Uterine smooth muscle cell (primary cell): ENCODE measurements around the gene CYB5B. TPM values are rescaled to one million over a fixed set of nuclear protein-coding genes. Genes with fewer than 3 reads are reported as not detected.

Experiments used
- total RNA-seq: library from RNA; depleted of rRNA; stranded (reverse); fragments of >200 nt; gene quantifications from 2 replicates; pipeline ENCODE4 v1.2.3, GENCODE V29; 2014

Gene CYB5B, protein sequence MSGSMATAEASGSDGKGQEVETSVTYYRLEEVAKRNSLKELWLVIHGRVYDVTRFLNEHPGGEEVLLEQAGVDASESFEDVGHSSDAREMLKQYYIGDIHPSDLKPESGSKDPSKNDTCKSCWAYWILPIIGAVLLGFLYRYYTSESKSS
- total RNA-seq: 104 and 151 TPM in 2 replicates

DNA sequence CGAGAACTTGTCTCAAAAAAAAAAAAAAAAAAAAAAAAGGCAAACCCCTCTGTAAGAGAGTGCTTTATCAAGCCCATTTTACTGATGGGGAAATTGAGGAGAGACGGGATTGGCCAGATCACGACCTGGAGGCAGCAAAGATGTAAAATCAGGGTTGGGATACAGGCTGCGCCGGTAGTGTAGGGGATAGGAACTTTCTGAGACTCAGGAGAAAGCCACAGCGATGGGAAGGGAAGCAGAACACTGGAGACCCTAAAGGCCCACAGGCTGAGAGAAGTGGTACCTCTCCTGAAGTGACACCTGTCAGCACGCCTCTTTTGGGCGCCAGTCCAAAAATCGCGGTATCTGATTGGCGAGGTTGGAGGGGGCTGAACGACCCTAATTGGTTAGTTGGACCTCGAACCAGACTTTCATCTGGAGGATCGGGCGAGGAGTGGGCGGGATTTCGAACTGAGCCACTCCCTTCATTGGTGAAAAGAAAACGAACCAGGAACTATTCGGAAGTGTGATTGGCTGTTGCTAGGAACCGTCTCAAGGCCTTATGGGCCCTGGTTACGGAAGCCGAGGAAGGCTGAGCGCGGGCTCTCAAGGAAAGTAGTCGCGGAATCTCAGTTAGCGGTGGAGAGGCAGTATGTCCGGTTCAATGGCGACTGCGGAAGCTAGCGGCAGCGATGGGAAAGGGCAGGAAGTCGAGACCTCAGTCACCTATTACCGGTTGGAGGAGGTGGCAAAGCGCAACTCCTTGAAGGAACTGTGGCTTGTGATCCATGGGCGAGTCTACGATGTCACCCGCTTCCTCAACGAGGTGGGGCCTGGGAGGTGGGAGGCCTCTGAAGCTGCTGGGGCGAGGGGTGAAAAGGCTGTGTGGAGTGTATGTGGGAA, at the start of gene CYB5B:
CYB5B (plus strand) TSS at position 567 of the 882 bp plus-strand sequence; CDS start at position 632, 65 bp downstream.

Other genes starting within 250 kb of the CYB5B start
- 70.2 and 92.4 TPM in 2 replicates for gene SNTB2, start 237.5 kb upstream of the CYB5B start, total RNA-seq
- gene VPS4A, start 113.3 kb upstream of the CYB5B start, total RNA-seq: 35.7 and 43.6 TPM in 2 replicates
- gene PDF, start 94.0 kb upstream of the CYB5B start, total RNA-seq: 21.6 and 30.3 TPM in 2 replicates
- gene COG8, start 85.1 kb upstream of the CYB5B start, total RNA-seq: 36.1 and 39.1 TPM in 2 replicates
- gene NIP7, start 84.8 kb upstream of the CYB5B start, total RNA-seq: 20.4 and 31.1 TPM in 2 replicates
- 0.11 TPM in 1 of 2 replicates, not detected in the other for gene TMED6, start 72.8 kb upstream of the CYB5B start, total RNA-seq
- gene TERF2, start 38.6 kb upstream of the CYB5B start, total RNA-seq: 11.6 and 12.3 TPM in 2 replicates
- 21.9 and 26.4 TPM in 2 replicates for gene NFAT5, start 141.3 kb downstream of the CYB5B start, total RNA-seq